Measurements from ENCODE around the gene PHACTR1.

PHACTR1 gene

DNA sequence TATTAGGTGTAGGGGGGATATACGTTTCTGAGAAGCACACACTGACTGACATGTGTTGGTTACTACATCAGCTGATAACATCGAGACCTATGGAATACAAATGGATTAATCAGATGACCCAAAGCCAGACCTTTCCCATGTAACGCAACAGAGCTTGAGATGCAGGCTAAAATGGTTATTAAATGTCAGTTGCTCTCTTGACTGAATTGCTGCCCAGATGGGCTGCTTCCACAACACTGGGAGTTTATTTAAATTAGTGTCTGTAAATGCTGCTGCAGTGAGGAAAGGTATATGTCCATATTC is 298.8 kb downstream of the PHACTR1 start:
- DNase-seq (ENCODE audit: low spot score): no peak
- H3K27ac ChIP-seq: no peak overlapping the region
- CTCF ChIA-PET: no interaction called here
- TF ChIP-seq, protein P1, sequence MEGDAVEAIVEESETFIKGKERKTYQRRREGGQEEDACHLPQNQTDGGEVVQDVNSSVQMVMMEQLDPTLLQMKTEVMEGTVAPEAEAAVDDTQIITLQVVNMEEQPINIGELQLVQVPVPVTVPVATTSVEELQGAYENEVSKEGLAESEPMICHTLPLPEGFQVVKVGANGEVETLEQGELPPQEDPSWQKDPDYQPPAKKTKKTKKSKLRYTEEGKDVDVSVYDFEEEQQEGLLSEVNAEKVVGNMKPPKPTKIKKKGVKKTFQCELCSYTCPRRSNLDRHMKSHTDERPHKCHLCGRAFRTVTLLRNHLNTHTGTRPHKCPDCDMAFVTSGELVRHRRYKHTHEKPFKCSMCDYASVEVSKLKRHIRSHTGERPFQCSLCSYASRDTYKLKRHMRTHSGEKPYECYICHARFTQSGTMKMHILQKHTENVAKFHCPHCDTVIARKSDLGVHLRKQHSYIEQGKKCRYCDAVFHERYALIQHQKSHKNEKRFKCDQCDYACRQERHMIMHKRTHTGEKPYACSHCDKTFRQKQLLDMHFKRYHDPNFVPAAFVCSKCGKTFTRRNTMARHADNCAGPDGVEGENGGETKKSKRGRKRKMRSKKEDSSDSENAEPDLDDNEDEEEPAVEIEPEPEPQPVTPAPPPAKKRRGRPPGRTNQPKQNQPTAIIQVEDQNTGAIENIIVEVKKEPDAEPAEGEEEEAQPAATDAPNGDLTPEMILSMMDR (conservative IDR thresholded peaks at IDR 0.05; ENCODE audit: low read depth): no peak
- POLR2A ChIA-PET (ENCODE audit: low non-redundant PET): no interaction called here

DNA sequence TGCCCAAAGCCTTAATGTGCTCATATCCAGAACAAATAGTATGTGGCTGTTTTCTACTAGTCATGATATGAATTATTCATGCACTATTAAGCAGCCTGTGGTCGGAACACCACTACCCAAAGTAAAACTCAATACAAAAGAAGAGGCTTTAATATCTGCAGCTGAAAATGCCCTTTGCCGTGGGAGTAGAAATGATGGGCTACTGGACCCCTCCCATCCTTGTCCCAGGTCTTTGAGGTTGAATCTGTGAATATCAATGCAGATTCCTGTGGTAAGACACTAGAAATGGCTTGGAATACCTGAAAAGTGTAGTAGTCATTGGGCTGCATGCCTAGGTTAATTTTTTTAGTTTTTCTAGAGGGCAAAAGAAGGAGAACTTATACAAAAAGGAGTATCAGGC is 308.0 kb downstream of the PHACTR1 start:
- ChIA-PET CTCF (no interaction called here), POLR2A (ENCODE audit: low non-redundant PET) (no interaction called here)
- H3K27ac ChIP-seq: no peak overlapping the region
- TF ChIP-seq, protein P1 (conservative IDR thresholded peaks at IDR 0.05; ENCODE audit: low read depth): no peak
- DNase-seq (ENCODE audit: low spot score): no peak

DNA sequence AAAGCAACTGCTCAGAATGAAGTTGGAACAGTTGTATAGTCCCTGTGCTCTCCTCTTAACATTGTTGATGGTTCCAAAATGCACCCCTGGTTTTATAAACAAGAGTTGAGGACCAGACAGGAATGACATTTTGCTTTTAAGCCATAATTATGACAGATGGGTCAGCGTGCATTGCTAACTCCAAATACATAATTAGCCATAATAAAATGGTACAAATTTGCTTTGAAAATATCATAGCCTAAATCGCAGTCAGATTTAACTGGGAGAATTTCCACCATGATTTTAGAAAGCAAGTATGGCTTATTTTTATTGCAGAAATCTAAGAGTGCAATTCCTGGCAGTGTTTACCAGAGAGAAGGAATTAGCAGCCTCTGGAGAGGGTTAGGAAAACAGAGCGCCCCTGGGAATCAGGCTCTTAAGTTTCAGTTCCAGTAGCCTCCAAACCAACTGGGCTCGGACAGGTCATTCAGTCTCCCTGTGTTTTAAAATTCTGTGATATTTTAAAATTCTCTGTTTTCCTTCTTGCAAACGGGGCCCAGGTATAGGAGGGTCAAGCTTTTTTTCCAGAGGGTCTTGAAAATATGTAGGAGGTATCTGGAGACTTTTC is 309.4 kb downstream of the PHACTR1 start:
- DNase-seq (ENCODE audit: low spot score): no peak
- TF ChIP-seq, protein P1 (conservative IDR thresholded peaks at IDR 0.05; ENCODE audit: low read depth): no peak
- CTCF ChIA-PET: no interaction called here
- H3K27ac ChIP-seq: no peak overlapping the region
- POLR2A ChIA-PET (ENCODE audit: low non-redundant PET): no interaction called here

DNA sequence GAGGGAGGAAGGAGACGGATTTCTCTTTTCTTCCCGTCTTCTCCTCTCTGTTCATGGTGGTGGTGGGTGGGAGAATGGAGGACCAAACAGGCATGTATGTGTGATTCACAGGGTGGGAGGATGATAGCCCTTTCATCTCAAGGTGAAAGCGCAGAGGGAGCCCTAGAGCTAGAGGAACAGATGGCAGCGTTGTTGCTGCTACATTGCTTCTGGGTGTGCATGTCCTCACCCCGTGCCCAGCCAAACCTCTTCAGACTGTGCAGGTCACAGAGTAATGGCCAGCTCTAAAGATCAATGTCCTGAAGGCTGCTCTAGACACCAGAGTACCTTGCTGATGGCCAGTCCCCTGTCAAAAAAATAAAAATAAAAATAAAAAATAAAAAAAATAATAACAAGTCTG is 310.0 kb downstream of the PHACTR1 start:
- CTCF ChIA-PET: no interaction called here
- TF ChIP-seq, protein P1 (conservative IDR thresholded peaks at IDR 0.05; ENCODE audit: low read depth): no peak

DNA sequence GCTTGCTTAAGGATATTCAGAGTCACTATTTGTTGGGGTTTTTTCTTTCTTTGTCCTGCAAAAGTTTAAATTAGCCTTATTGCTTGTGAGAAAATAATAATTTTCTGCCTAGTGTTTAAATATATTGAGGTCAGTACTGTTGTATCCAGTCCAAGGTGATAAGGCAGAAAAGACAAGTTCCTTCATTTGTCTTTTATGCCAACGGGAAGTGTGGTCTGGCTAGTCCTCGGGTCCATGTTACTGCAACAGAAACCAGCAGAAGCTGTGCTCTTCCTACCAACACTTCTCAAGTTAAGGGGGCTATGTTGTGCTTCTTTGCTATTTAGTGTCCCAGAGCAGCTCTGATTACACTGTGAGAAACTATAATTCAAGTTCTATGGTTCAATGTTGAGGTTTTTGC is 310.6 kb downstream of the PHACTR1 start:
- H3K27ac ChIP-seq: no peak overlapping the region
- ChIA-PET POLR2A (ENCODE audit: low non-redundant PET) (no interaction called here), CTCF (no interaction called here)
- DNase-seq (ENCODE audit: low spot score): no peak
- TF ChIP-seq, protein P1 (conservative IDR thresholded peaks at IDR 0.05; ENCODE audit: low read depth): no peak

More for the DNA sequence above, 310.0 kb downstream of the PHACTR1 start:
- POLR2A ChIA-PET (ENCODE audit: low non-redundant PET): no interaction called here
- DNase-seq (ENCODE audit: low spot score): no peak
- H3K27ac ChIP-seq: no peak overlapping the region

DNA sequence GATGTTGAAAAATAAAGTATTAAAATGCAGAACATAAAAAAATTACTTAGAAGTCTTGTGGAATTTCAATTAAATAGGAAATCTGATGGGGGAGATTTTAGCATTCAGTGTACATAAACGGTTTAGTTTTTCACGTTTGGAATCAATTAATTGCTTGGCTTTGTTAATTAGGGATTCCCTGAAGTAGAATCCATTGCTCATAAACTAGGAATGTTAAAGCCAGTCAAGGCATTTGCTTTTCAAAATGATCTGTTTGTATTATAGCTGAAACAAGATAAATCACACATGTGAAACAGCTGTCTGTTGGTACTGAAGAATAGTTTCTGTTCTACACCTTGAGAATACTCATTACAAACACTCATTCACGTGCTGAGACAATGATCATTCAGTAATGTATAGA is 313.8 kb downstream of the PHACTR1 start:
- DNase-seq (ENCODE audit: low spot score): no peak
- ChIA-PET CTCF (no interaction called here), POLR2A (ENCODE audit: low non-redundant PET) (no interaction called here)
- no peak overlapping the region for H3K27ac ChIP-seq
- TF ChIP-seq, protein P1 (conservative IDR thresholded peaks at IDR 0.05; ENCODE audit: low read depth): no peak

DNA sequence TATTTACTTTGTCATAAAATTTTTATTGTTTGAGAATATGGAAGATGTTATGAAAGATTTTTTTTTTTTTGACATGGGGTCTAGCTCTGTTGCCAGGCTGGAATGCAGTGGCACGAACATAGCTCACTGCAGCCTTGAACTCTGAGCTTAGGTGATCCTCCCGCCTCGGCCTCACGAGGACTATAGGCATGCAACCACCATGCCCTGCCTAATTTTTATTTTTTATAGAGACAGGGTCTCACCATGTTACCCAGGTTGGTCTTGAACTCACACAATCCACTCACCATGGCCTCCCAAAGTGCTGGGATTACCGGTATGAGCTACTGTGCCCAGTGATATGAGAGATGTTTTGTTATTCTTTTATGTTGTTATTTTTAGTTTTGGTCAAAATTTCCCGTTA is 316.0 kb downstream of the PHACTR1 start:
- POLR2A ChIA-PET (ENCODE audit: low non-redundant PET): no interaction called here
- CTCF ChIA-PET: no interaction called here
- TF ChIP-seq, protein P1 (conservative IDR thresholded peaks at IDR 0.05; ENCODE audit: low read depth): no peak
- H3K27ac ChIP-seq: no peak overlapping the region
- DNase-seq (ENCODE audit: low spot score): no peak
